GM18499 (cell line): ENCODE measurements around the gene NTRK1.

Source experiments
- ATAC-seq: cut with Tn5 transposase; IDR thresholded peaks from one replicate; pipeline ENCODE4 v1.9.1; 2021; ENCODE audit warnings: moderate number of reproducible peaks; ENCODE audit not compliant: insufficient read depth, unreplicated experiment

NTRK1 gene

DNA sequence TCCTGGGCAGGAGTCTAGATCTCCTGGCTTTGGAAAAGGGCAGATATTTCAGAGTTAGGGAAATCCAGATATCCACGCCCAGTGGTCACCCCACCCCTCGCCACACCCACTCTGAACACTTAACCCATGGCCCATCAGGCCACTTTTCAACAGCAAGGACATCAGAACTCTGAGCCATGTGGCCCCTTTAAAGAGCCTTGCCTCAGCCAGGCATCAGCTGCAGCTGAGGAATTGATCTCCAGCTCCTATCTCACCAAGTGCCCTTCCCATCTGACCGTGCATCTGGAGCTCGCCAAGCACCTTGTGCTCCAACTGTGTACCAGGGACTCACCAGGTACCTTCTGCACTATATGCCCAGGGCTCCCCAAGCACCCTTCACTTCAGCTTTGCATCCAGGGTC, 23.8 kb upstream of the NTRK1 start:
- no peak for ATAC-seq

DNA sequence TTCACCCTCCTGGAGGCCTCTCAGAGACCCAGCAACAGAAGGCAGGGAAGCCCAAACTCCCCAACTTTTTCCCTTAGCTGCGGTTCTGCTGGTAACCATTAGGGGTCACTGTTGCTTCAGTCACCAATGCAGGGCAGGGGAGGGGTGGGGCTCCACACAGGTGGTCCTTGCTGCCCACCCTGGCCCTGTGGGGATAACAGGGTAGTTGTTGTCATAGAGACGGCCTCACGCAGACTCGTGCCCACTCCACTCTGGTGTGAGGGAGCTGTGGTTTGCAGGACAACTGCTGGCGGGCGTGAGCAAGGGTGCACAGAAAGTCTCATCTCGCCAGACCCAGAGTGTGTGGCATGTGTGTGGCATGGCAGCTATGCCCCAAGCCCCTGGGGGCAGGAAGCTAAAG, 21.7 kb upstream of the NTRK1 start:
- ATAC-seq = no peak

DNA sequence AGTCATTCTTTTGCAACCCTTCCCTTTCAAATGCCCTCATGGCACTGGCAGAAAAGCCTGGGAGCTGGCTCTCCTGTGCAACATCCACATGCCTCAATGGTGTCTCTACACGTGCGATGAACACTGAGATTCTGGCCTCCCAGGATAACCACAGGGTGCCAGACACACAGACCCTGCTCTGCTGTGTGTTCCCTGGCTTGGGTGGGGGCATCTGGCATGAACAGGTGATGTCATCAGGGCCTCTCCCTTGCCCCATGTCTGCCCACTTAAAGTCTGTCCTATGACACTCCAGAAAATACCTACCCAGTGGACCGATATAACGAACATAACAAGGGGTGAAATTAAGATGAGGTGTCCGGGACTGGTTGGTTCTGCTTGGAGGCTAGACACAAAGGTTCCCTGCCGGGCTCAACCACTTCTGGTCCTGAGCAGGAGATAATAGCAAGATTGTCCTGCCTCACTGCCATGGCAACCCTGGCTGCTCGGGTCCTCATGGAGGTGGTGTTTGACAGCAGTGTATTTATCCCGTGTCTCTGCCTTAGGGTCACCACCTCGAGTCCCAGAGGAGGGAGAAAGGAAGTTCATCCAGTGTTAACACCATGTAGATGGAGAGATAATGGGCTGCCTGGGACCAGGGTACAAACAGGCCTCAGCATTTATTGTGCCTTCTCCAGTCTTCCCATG, 21.1 kb upstream of the NTRK1 start:
- ATAC-seq = no peak

DNA sequence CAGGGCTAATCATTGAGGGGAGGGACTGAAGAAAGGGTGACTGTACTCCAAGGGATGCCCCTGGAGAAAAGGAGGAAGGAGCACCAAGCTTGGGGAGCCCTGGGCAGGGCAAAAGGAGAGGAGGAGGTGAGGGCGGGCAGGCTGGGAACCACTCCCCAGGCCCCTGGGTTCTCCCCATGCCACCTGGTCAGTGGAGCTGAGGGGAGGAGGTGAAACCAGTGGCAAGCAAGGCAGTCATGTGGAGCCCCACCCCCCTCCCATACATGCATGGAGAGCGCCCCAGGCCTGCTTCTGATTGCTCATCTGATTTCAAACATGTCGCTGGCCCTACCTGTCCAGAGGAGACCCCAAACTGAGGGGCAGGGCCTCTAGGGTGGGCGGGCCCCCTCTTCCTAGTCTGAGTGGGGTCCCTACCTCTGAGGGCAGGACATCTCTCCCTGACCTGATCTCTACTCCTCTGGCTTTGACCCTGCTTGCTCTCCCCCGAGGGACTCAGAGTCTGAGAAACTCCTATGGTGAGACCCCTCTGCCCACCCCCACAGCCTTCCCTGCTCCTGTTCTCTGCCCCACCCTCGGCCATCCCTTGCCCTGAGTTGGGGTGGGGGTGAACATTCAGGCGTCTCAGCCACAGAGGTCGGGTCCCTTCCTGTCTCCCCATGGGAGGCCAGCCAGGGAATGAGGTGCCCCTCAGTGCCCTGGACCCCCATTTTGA, 20.3 kb upstream of the NTRK1 start:
- ATAC-seq = no peak

DNA sequence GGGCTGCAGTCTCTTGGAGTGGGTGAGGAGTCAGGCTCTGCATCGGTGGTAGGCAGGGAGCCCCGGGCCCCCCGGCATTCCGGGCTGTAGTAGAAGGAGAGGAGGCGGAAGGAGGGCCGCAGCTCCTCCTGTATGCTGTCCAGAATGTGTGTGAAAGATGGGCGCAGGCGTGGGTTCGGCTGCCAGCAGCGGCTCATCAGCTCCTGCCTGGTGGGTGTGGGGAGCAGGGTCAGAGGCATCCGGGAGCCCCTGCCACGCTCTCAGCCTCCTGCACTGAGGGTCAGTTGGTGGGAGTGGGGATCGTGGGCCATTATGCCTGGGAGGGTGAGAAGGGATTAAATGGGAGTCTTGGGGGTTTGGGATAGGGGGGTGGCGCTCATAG, 19.8 kb upstream of the NTRK1 start:
- ATAC-seq = no peak

DNA sequence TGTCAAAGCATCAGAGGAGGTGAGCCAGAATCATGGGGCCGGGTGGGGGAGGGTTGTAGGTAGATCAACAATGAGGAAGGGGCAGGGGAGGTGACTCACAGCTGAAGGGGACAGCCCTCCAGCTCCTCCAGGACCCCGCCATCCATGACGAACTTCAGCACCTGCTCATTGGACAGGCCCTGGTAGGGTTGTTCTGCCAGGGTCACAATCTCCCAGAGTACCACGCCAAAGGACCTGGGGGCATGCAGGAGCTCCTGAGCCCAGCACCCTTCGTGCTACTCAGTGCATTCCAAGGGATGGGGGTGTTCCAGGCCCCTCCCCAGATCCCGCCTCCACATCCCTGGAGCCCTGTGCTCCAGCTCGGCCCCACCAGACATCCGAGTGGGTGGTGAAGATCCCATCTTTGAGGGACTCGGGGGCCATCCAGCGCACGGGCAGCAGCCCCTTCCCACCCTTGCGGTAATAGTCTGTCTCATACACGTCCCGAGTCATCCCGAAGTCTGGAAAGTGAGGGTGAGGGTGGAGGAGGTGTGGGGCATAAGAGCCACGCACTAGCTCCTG, 19.3 kb upstream of the NTRK1 start:
- no peak for ATAC-seq

DNA sequence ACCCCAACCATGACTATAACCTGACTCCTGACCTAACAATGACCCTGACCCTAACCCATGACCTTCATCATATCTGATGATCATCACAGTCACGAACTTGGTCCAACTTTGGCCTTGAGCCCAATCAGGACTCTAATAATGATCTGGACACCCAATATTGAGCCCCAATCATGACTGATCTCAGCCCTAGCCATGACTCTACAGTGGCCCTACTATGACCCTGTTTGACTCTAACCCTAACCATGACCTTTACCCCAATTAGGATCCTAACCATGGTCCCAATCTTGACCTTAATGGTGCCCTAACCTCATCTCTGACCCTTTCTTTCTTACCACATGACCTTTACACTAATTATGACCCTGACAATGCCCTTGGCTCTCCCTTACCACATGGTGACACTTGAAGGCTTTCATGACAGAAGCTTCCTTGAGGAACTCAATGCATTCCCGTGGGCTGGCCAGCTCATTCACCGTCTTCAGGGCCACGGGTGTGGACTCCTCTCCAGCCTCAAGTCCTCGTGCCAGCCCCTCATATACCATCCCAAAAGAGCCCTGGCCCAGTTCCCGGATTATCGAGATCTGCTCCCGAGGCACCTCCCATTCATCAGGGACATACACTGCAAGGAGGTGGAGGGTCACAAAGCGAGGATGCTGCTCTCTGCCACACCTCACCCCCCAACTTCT, 17.9 kb upstream of the NTRK1 start:
- ATAC-seq = no peak

DNA sequence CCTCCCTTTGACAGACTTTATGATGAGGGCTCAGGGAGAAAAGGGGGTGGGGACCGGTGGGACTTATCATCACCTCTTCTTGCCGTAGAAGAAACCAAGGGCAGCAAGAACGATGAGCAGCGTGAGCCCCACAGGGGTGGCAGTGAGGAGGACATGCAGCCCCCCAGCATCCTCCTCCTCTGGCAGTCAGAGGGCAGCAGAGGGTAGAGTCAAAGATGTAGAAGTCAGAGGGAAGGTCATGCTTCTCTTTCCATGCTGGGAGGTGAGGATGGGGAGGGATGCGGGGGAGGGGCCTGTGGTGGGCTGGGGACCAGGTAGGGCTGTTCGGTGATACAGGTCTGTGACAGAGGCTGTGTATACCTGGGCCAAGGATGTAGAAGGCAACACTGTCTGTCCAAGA, 16.6 kb upstream of the NTRK1 start:
- ATAC-seq = no peak

DNA sequence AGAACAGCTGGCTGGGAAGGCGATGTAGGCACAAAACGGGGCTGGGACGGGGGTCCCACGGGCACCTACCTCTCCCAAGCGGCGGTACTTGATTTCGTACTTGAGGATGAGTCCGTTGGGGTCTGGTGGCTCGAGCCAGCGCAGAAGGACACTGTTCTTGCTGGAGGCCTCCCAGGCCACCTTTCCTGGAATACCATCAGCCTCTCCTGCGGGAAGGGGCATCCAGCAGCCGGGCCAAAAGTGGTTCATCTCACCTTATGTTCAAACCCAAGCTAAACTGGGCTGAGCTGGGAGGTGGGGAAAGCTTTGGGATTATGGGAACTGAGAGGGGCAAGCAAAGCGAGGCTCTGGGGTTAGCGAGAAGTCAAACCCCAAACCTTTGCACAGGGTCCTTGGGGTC, 16.0 kb upstream of the NTRK1 start:
- ATAC-seq = no peak

DNA sequence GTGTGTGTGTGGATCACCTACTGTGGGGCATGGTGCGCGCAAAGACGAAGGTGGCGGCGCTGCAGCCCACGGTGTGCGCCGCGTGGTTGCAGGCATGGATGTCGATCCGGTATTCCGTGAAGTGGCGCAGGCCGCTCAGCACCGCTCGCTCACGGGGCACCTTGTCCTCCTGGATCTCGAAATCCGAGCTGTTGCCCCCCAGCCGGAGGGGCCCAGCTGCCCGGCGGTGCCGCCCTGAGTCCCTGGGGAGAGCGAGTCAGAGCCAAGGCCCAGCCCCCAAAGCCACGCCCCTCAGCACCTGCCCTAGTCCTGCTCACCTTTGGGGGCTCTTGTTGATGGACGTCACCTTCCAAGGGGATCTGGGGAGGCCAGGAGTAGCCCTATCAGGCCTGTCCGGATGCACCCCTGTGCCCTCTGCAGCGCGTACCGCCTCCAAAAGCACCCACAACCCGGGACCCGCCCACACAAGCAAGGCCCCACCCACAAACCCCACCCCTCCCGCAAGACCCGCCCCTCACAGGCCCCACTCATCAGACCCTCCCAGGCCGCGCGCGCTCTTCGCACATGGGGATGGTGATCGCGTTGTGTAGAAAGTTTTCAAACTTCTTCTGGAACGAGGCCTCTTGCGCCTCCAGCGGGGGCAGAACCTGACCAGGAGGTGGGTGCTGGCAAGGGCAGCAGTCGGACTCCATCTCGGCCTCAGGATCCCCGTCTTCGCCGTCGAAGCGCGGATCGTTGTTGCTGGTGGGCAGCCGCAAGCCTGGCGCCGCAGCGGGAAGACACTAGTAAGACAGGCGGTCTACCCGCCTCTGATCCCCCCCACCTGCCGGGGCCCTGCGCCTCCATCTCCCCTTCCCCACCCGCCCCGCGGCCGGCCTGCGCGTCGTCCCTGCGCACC, 15.4 kb upstream of the NTRK1 start:
- ATAC-seq = no peak

DNA sequence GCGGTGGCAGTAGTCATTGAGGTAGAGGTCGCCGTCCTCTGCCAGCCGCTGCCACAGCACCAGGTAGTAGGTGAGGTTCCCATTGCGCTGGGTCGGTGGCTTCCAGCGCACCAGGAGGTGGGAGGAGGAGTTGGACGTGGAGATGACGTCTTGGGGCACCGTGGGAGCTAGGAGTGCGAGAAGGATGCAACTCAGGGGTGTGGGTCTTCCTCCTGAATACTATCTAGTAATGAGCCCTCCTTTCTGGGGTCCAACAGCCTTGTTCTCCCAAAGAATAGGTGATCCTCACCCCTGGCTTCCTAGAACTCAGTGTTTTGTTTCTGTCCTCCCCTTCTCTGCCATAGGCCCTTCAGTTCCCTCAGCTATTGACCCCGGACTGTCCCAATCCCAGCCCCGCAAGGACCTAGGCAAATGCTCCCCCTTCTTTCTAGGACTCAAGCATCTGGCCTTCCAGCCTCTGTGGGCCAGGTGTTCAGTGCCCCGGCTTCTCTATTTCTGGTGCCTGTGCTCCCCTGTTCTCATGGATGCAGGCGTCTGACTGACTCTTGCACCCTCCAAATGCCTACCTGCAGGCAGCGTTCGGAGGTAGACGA, 14.6 kb upstream of the NTRK1 start:
- ATAC-seq = no peak

DNA sequence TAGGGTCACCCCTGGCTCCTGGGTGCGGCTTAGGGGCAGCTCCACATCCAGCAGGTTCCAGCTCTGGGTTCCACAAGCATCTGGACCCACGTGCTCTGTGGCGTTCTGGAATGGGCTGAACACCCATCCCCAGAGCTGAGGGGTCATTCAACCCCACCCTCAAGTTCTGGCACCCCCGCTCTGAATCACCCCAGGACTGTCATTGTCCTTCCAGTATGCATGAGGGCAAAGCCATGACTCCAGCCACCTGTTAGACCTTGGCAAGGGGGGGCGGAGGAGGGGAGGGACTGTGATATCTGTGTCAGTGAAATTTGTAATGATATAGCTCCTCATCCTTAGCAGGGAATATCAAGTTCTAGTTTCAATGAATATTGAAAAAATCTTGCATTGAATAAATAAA, 14.0 kb upstream of the NTRK1 start:
- no peak for ATAC-seq

DNA sequence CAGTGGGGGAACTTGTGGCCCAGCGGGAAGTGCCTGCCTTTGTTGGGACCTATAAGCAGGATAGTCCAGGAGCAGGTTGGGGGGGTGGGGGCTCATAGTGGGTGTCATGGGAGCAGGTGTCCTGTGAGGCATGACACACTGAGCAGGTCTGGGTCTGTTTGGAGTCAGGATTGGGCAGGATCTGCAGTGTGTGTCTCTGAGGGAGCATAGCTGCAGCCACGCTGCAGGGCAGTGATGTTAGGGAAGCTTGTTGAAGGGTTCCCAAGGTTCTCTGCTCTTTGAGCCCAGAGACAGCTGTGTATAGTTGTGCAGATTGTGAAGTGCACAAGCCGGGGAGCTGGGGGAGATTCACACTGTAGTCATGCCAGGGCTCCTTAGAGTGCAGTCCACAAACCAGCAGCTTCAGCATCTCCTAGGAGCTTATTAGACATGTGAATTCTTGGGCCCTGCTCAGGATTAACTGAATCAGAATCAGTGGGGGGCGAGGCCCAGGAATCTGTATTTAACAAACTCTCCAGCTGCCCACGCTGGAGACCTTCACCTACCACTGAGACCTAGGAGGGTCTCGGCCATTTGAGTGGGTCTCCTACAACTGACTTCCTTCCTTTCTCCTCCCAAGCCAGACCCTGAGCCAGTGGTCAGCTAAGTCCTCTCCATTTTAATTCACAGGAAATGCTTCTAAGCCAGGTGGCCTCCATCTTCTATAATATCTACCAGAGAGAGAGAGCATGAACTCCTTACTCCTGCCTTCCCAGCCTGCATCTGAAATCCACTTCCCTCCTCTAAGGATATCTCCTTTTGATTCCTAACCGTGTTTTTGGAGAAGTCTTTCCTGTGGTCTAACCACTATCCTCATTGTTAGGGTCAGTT, 12.8 kb upstream of the NTRK1 start:
- no peak for ATAC-seq

DNA sequence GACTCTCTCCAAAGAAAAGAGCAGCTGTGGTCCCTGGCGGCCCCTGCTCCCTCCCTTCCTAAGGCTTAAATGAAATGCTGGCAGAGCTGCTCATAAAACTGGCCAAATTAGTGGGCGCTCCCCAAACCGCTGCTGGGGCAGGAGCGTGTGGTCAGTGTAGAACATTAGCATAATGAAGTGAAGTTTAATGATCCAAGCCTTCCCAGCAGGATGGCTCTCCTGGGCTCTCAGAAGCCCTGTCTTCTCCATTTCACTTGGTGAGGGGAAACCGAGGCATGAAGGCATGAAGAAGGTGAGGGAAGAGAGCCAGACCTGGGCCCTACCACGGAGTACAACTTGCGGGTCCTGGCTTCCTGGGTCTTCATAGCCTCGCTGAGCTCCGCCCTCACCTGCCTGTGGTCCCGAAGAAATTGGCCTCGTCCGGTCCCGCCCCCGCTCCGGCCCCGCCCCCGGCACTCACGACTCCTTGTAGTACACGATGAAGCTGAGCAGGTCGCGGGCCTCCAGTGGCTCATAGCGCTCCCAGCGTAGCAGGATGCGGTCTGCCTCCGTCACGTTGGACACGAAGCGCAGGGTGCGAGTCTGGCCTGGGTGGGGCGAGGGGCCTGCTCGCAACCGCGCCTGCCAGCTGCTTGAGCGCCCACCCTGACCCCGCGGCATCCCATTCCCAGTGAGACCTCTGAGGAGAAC, 12.1 kb upstream of the NTRK1 start:
- no peak for ATAC-seq

DNA sequence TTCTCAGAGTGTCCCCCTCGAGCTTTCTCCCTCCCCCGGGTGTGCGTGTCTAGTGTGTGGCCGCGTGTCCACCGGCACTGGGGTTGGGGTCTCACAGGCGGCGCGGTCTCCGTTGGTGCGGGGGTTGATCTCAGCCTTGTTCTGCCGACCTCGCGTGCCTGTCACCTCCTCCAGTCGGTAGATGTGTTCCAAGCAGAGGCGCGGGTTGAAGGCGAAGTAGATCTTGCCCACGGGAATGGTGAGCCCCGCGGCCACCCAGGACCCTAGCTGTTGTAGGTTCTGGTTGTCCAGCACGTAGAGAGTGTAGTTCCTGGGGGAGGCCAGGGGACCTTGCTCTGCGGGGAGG, 11.5 kb upstream of the NTRK1 start:
- ATAC-seq = no peak

DNA sequence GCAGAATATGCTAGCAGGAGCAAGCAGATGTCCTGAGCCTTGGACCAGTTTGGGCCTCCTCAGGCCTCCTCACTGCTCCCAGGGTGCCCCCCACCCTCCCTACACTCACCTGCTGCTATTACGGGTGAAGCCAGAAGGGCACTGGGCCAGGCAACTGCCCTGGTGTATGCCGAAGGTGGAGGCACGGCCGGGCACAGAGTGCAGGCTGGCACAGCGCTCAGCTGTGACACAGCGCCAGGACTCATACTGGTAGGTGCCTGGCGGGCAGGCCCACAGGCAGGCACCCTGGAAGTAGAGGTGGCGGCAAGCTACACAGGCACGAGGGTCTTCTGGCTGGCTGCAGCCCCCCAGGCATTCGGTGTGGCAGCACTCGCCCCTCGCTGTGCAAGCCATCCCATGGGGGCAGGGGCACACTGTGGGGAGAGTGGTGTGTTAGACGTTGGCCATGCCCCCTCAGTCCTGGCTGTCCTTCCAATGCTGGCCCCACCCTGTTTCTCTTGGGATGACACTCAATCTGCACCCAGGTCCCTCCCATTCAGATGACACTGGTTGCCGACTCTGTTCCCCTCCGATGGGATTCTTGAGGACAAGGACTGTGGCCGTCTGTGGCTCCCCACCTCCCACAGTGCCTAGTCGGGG, 8.8 kb upstream of the NTRK1 start:
- no peak for ATAC-seq

DNA sequence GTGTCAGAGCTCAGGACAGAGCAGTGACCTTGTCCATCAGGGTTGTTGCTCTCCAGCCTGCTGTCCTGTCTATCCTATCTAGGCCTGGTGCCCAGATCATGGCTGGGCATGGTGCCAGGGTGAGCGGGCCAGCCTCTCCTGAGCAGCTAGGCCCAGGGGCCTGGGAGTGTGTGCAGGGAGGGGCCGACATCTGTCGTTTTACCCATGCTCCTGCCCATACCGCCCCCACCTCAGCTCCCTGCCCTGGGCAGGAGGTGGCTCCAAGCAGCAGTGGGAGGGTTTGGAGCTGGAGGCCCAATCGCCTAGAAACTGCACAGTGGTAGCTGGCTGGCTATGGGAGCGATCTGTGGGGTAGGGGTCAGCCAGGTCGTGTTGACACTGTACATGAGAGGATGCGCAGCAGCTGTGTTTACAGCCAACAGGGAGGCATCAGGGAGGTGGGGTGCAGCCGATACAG, 8.2 kb upstream of the NTRK1 start:
- no peak for ATAC-seq

DNA sequence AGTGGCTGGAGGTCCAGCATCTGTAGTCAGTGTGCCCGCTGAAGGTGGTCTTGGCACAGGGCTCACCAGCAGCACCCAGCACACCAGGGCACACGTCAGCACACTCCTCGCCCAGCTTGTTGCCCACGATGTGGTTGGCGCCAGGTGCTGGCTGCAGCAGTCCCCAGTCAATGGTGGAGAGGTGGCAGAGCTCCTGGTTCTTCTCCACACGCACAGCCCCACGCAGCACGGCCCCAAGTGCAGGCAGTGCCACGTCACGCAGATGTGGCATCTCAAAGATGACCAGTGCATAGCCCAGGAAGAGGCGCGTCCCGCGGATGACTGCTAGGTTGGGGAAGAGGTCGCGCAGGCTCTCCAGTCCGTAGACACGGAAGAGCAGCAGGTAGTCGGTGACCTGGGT, 6.9 kb upstream of the NTRK1 start:
- no peak for ATAC-seq
